ENCODE results near the gene MZB1. TPM values are rescaled to one million over a fixed set of nuclear protein-coding genes. Genes with fewer than 3 reads are reported as not detected.
A peak's percentile ranks its signal among the peaks of the same experiment; 100 is the strongest.

Gene MZB1
- total RNA-seq, 4 donors from 2014 or later, result 1.1 to 6.0 TPM; not detected in 2

- DNase-seq, result peak; percentile 34 to 42
- Histone ChIP-seq H3K4me3 (replicated peaks in 1 of 3) (no peak overlapping the region), H3K27me3 (no peaks in the 10 kb centered on the region), H3K4me1 (peaks cover 12 to 29% of the 10 kb centered on the region in 2 donors), H3K27ac (no peak overlapping the region), H3K36me3 (no peaks in the 10 kb centered on the region), H3K9me3 (no peaks in the 10 kb centered on the region)
- TF ChIP-seq POLR2A (IDR thresholded peaks at IDR 0.05) (no peak), CTCF (IDR thresholded peaks at IDR 0.05) (no peak)
- intact Hi-C loops (cut with DNase I), result no loop called here
- WGBS, 2 donors, result 66 to 81% methylated on average over 6 of the region's 7 CpGs
Measured at GRCh38 chr5:139383993-139384590, 5.6 kb downstream of the MZB1 start.

- TF ChIP-seq POLR2A (IDR thresholded peaks at IDR 0.05) (no peak), CTCF (IDR thresholded peaks at IDR 0.05) (no peak)
- Histone ChIP-seq H3K9me3 (no peaks in the 10 kb centered on the region), H3K4me3 (replicated peaks in 1 of 3) (no peak within 1 kb of the TSS), H3K4me1 (peaks cover 9 to 25% of the 10 kb centered on the region in 2 donors), H3K36me3 (no peaks in the 10 kb centered on the region), H3K27me3 (no peaks in the 10 kb centered on the region), H3K27ac (no peak within 1 kb of the TSS)
- 74 to 77% methylated on average over 10 of the region's 10 CpGs for WGBS, 2 donors
- no peak for DNase-seq
- intact Hi-C loops (cut with DNase I), result no loop called here
Measured at GRCh38 chr5:139383275-139383992, 6.3 kb downstream of the MZB1 start, which contains the start of gene SLC23A1. TSS of gene SLC23A1 (minus strand) at chr5:139383297. CDS start at chr5:139383253, 44 bp downstream.

GRCh38 chr5:139382807-139383206 is 6.9 kb downstream of the MZB1 start:
- Histone ChIP-seq H3K4me3 (replicated peaks in 1 of 3) (no peak overlapping the region), H3K4me1 (peaks cover 3 to 18% of the 10 kb centered on the region in 2 donors), H3K27ac (no peak overlapping the region), H3K9me3 (no peaks in the 10 kb centered on the region), H3K27me3 (no peaks in the 10 kb centered on the region), H3K36me3 (no peaks in the 10 kb centered on the region)
- 61 to 86% methylated on average over 2 to 3 of the region's 3 CpGs for WGBS, 2 donors
- TF ChIP-seq POLR2A (IDR thresholded peaks at IDR 0.05) (no peak), CTCF (IDR thresholded peaks at IDR 0.05) (no peak)
- intact Hi-C loops (cut with DNase I), result no loop called here
- DNase-seq, result no peak

- no peak for TF ChIP-seq CTCF (IDR thresholded peaks at IDR 0.05)
- Histone ChIP-seq H3K27me3 (no peaks in the 10 kb centered on the region), H3K4me1 (peaks cover 0 to 14% of the 10 kb centered on the region in 2 donors), H3K9me3 (no peaks in the 10 kb centered on the region), H3K4me3 (replicated peaks in 1 of 3) (no peak overlapping the region), H3K27ac (no peak overlapping the region), H3K36me3 (no peaks in the 10 kb centered on the region)
- 85 to 92% methylated on average over 28 of the region's 28 CpGs for WGBS, 2 donors
- DNase-seq, result no peak
- intact Hi-C loops (cut with DNase I), result no loop called here
Measured at GRCh38 chr5:139381837-139382761, 7.6 kb downstream of the MZB1 start.

Measured in thyroid gland (tissue), 4 donors.